ENCODE measurements around the gene WHRN.

The WHRN gene

DNA sequence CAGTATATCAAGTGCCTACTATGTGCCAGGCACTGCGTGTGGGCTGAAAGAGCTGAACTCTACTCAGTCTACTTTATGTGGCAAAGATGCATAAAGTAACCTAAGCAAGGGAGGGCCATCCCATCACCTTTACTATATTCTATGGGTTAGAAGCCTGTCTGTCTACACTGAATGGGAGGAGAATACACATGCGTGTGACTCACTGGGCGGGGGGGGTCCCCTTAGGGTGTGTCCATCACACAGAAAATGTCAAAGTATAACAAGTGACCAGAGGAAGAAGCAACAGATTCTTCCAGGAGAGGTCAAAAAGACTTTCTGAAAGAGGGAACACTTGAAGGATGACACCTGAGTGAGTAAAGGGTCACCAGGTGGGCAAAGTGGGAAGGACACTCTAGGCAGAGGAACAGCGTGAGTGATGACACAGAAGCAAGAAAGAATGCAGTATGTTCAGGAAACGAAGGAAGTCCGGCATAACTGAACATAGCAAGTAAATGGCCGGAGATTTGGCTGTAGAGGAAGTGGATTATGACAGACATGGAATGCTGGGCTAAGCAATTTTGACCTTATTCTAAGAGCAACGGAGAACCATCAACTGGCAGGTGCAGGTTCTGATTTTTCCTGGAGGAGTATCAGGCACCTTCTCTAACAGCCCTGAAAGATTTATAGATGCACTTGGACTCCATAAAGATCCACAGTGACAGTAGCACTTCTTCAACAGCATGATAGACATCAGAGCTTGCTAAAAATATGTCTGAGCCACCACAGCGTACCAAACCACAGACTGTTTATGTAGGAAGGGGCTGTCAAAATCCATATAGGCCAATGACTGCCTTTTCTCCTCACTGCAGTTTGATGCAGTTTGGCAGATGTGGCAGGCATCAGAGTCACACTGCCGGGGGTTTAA lies 8.0 kb upstream of the WHRN start:
- no peak for DNase-seq

DNA sequence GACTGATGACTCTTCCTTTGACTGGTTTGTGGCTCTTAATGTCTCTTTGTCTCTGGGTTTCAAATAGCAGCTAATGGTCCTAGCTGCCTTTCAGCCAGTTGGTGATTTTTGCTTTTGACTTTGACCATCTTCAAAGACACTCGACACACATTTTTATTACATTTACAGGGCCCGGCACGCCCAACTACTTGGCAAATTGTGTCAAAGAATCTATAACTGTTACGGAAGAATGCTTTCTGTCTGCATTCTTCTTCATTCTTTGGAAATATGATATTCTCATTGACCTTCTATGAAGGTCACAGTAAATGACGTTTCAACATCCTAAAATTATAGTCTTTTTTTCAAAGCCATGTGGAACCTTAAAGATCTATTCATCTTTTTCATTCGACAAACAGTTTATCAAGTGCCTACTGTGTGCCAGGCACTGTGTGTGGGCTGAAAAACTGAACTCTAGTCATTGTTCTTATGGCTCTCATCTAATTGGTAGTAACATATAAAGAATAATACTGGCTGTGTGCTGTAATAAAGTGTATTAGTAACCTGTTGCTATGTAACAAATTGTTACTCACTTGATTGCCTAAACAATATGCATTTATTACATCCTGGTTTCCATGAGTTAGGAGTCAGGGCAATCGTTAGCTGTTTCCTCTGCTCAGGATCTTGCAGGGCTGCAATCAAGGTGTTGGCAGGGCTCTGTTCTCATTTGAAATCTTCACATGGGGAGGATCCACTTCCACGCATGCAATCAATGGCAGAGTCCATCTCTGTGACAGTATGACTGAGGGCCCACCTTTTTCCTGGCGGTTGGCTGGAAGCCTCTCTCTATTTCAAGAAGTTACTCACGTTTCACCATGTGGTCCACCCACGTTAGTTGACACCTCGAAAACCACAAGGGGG lies 7.0 kb upstream of the WHRN start:
- no peak for DNase-seq

DNA sequence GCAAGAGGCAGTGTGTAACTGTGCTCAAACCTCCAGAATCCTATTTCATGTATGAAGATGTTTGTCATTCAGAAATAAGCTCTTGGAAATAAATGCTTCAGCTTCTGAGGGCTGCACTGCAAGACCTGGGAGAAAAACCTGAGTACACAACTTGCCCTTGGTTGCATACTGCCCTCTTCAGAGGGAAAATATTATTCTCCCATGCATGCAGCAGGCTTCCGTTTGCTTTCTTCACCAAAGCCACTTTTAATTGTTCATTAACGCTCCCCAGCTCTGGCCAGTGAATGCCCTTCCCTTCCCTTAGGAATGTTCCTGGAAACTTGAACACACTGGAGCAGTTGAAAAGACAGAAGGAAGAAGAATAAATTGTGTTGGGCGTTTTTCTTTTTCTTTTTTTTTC lies 2.5 kb upstream of the WHRN start:
- no peak for DNase-seq

DNA sequence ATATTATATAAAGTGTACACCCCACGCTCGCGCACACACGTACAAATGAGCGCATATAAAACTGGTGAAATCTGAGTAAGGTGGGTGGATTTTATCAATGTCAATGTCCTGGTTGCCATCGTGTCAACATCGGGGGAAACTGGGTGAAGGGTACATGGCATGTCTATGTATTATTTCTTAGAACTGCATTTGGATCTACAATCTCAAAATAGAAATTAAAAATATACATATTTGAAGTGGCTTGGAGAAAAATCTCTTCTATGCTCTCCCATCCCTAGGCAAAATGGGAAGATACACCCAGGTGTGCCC lies 763 bp upstream of the WHRN start:
- no peak for DNase-seq

DNA sequence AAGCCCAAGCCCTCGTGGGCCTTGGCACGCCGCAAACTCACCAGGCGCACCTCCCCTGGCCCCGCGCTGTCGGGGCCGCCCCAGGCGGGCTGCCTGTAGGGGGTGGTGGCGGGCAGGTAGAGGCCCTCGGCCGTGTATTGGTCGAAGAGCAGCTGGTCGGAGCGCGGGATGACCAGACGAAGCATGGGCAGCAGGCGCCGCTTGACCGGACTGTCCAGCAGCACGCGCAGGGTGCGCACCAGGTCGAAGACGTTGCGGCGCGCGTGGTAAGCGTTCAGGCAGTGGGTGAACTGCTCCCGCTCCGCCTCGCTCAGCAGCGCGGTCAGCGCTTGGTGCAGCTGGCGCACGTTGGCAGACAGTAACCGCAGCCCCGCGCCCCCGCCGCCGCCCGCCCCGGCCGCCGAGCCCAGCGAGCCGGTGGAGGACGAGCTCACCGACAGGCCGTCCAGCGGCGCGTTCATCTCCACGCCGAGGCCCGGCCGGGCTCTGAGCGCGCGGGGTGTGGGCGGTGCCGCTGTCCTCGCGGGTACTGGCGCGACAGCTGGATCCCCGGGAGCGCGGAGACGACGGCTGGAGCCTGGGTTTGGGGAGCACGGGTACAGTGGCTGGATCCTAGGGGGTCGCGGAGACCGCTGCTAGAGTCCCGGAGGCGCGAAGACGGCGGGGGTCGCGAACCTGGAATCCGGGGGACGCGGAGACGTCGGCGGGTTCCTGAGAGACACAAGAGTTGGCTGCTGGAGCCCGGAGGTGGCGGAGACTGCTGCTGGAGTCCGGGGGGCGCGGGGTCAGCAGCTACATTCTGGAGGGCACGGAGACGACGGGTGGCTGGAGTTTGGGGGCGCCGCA lies 709 bp downstream of the WHRN start:
- no peak for DNase-seq

DNA sequence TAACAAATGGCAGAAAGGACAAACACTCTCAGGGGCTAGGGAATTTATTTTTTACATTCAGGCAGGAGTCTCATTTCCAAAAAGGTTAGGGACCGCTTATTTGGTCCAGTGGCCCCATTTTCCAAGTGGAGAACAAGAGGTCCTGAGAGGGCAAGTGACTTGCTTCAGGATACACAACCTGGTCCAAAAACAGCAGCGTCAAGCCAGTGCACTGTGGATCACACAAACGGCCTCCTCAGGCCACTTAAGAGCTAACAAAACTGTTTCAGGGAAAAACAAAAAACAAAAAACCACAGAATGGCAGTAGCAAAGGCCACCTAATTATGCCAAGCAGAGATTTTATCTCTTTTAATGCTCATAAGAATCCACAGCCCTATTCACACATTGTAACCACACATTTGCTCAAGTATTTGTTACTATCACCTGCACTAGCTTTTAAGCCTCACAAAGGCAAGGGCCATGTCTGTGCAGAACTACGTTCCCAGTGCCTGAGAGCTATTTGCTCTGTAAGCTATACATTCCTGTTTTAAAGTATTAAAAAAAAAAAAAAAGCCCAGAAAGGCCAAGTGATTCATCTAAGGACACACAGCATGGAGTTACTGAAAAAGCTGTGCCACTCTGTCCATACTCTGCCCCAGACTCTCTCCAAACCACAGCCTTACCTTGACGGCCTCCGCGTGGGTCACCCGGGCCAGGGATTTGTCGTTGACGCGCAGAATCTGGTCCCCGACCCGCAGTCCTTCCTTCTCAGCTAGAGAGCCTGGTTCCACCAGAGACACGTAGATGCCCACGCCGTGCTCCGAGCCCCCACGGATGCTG lies 1.5 kb downstream of the WHRN start:
- DNase-seq: no peak

DNA sequence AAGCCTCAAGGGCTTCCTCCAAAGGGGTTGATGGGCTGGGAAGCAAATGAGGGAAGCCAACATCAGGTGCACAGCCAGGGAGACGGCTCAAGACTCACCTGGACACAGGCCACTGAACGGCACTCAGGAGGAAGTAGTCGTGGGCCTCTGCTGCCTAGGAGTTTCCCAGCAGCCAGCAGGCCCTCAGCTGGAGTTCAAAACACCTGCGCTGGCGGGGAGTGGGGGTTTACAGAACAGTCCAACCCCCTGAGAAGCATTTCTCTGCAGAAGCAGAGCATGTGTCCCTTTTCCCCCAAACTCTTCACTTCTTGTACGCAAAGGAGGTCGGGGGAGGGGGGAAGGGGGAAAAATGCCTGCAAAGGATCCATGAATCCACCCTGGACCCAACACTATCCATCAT lies 2.3 kb downstream of the WHRN start:
- no peak for DNase-seq

DNA sequence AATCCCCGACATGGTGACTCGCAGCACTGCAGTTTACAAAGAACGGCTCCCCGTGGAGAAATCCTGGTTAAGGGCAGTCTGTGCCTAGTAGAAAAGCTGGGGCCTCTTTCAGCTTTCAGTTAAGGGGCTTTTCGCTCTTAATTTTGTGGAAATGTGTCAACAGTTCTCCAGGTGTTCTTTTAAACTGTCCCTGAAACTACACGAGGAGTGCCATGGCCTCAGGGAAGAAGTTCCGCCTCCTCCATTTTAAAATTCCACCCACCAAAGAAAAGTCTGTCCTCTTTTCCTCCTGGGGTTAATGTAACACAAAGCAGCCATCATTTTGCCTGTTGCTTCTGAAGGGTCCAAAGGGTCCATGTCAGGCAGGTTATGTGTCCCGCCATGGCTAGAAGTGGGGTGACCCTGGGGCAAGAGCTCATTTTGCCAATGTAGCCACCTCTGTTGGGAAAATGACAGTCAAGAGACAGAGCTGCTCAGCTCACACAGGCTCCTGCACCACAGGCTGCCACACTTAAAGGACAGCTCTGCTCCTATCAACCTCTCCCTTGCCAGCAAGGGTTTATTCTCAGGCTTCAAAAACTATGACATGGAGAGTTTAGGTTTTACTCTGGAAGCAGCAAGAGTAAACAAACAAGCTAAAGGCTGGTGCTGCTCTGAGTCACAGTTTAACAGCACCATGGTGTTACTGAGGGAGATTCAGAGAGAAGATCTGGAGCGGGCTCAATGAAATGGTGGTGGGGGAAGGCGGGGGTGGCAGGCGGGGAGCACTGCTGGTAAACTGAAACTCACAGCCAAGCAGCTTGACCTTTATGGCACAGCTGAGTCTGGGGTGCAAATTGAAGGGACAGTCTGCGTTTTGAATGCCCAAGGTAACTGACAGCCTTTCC lies 3.2 kb downstream of the WHRN start:
- no peak for DNase-seq

DNA sequence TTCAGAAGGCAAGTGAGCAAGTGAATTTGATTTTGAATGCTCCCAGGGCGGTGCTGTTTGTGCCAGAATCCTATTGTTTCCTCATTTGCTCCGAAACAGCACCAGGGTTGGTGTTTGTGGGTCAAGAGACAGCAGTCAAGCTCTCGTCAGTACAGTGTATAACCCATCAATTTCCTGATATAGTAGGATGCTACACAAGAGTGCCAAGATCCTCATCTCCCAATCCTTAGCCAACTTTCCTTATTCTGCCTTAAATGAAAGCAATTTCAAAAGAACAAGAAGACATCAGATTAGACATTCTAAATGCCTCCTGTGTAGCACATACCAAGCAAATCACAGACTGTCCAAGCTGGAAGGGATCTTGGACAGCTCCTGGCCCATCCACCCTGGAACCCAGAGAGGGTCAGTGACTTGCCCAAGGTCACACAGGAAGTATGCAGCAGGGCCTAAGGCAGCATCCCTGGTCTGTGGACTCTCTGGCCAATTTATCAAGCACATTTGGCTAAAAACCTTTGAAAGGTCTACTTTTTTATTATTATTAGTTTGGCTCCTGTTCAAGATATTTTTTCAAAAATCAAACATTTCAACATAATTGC lies 4.5 kb downstream of the WHRN start:
- no peak for DNase-seq

DNA sequence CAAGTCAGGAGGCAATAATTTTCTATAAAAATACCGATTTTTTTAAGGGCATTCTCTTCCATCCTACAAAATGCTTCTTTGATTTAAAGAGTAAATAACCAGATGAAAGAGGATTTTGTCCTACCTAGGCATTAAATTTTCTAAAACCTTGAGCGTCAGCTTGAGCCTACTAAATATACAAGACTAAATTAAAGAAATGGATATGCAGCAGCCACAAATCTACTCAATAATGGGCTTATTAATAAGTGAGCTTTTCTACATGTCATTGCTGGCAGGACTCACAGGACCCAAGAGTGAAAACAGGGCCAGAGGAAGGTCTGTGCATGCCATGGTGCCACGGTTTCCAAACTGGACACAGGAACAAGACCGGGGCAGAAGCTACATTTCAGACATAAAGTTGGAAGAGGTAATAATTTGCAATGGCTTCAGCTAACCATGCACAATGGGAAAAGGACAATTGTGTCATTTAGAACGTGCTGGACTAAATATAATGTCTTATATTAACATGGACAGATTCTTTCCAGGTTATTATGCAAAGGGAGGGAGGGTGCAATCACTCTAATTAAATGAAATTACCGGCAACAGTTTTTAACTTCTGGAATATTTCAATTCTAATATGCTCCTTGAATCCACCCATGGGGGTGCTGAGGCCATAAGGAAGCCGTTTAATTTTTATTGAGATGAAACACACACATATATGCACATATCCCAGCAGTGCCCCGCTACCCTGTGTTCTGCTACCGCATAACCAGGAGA lies 5.2 kb downstream of the WHRN start:
- no peak for DNase-seq

DNA sequence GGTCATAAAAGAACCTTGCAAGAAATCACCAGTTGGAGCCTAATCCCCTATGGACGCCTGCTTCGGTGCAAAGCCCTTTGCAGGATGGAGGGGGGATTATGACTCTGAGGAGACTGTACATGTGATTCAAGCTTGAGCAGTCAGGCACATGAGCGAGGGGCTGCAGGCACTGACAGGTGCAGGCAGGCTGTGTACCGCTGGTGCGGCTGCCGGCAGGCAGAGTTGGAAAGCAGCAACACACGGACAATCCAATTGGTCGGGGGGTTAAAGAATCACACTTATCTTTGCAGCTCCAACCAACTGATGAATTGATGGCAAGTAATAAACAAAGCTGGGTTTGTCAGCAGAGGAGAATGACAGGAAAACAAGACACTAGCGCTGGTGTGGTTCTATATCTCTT lies 5.7 kb downstream of the WHRN start:
- no peak for DNase-seq

DNA sequence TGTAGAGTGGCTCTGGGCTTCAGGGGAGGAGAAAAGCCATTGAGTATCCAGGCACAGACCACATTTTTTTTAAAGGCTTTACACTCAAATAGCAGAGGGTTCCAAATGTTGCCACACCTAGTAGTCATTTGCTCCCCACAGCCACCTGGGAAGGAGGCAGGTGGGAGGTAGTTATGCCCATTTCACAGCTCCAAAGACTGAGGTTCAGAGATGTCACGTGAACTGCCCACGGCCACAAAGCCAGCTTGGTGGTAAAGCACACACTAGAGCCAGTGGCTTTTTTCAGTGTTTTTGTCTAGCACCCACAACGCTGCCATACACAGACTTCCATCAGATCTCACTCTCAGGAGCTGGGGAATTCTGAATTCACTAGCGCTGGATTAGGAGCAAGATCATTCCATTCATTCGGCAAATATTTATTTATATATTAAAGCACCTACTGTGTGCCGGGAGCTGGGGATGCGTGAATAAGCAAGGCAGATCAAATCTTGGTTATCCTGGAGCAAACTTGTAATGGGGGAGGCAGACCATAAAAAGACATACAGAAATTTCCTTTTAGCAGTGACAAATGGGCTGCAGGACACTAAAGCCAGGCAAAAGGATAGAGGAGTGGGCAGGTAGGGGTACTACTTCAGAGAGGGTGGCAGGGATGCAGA lies 7.4 kb downstream of the WHRN start:
- no peak for DNase-seq

DNA sequence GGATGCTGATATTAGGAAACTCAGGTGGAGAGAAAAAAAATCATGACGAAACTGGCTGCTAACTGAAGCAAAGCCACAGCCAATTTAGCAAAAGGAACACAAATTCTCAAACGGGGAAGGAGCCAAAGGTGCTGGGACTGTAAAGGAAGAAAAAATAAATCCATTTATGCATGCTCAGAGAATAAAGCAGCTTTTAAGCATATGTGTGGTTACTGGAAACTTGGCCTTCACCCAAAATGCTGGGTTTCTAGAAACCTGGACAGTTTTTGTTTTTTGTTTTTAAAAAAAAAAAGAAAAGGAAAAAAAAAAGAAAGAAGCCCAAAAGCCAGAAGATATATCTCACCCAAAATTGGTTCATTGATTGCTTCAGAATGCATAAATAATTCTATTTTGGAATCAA lies 8.0 kb downstream of the WHRN start:
- DNase-seq: no peak

DNA sequence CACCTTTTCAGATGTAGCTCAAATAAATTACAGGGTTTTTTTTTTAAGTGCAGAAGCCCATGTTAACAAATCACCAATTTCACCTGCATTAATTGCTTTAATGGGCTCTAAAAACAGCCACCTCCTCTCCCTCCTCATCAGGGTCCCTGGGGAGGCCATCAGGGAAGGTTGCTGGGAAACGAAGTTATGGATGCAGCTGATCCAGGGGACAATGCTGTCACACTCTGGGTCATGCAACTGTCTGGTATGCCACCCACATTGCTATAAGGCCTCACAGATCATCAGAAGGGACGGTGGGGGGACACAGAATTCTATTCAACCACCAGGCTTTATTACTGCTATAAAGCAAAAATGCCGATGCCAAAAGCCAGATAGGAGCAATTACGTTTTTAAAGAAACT lies 9.3 kb downstream of the WHRN start:
- no peak for DNase-seq

DNA sequence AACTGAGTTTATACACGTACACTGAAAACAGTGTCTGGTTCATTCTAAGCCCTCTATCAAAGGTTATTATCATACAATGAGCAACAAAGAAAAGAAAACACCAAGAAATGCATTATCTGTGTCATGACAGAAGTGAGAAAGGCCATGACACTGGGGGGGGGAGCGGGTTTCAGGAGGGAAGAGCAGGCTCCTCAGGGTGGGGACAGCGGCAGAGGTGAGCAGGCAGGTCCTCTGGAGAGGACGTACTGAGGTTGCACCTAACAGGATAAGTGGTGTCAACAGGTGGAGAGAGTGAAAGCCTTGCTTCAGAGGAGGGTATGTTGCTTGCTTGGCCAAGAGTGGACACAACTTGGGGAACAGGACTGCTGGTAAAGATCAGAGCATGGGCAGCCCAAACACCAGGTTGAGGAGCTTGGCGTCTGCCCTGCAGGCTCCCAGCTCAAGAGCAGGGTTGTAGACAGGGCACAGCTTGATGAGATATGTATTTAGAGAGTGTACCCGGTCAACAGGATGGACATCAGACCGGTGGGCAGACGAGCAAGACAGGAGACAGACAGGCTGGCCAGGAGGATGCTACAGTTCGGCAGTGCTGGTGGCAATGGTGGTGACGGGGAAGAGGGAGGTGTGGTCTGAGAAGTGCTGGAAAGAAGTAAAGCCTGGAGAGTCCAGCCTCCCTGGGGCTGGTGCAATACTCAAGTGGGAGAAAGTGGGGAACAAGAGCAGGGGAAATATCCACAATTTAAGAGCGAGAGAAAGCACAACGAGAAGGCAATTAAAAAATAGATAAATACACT lies 10.3 kb downstream of the WHRN start:
- no peak for DNase-seq

DNA sequence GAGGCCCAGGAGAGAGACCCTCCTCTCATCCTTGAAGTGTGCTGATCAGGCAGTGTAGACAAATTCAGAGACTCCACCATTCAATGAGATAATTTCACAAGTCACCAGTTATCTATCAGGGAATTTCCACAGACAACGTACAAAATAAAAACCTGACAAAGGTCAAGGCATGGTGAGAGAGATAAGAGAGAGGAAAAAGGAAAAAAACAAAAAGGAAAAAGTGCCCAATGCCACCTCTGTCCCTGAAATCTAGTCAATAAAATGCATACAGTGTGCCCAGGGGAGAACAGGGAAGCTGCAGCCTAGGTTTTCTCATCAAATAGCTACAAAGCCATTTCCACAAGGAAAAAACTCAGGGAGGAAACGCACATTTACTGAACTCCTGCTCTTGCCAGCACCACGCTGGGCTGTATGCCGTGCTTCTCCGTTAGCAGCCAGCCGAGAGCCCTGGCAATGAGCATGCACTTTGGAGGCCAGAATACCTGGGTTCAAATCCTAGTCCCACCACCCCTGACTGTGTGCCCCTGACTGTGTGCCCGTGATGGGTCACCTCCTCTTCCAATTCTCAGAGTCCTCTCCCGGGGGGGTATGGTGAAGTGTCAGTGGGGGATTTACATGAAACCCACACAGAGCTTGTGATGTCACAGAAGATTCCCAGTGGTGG lies 11.6 kb downstream of the WHRN start:
- DNase-seq: no peak

DNA sequence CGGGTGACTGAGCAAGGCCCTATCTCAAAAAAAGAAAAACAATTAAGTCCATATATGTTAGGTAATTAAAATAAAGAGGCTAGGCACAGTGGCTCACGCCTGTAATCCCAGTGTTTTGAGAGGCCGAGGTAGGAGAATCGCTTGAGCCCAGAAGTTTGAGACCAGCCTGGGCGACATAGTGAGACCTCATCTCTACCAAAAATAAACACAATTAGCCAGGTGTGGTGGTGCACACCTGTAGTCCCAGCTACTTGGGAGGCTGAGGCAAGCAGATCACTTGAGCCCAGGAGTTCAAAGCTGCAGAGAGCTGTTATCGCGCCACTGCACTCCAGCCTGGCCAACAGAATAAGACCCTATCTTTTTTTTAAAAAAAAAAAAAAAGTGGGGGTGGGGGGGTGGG lies 12.3 kb downstream of the WHRN start:
- DNase-seq: no peak

DNA sequence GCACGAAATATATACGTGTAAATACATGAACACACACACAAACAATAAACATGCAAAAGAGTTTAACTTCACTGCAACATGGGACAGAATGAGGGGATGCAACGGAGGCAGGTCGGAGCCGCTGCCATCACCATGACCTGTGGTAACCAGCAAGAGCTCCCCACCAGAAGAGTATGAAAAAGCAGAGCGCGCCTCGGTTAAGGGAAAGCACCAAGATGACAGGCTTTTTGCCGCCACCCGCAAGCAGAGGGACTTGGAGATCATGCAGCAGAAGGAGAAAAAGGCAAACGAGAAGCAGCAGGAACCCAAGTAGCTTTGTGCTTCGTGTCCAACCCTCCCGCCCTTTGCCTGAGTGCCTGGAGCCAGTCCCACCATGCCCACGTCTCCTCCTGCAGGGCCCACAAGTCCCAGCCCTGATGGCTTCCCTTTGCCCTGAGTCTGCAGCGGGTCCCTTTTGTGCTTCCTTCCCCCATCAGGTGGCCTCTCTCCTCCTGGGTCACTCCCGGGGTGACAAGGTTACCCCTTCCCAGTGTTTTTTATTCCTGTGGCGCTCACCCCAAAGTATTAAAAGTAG lies 13.8 kb downstream of the WHRN start:
- no peak for DNase-seq
